Effector memory CD4-positive, alpha-beta T cell (primary cell): ENCODE measurements around the gene GZMB.
"Not testable (repeated sequence)": the region's sequence is repeated elsewhere in the genome, so short reads cannot be mapped to it uniquely, and the experiment has no call there.

Source experiments
- DNase-seq, 3 donors: peaks; one replicate each; pipeline ENCODE4 v3.0.0-alpha.2; 2020
- H3K27ac ChIP-seq: 2 replicates; pipeline ENCODE4 v1.7.0; 2013; ENCODE audit warnings: mild to moderate bottlenecking, low read length, moderate library complexity; ENCODE audit not compliant: insufficient read depth, poor library complexity, severe bottlenecking
- H3K27me3 ChIP-seq: replicated peaks from 2 replicates; pipeline ENCODE4 v1.7.0; 2013; ENCODE audit warnings: mild to moderate bottlenecking, low read length; ENCODE audit not compliant: insufficient read depth, control insufficient read depth, poor library complexity, severe bottlenecking
- H3K36me3 ChIP-seq: 2 replicates; pipeline ENCODE4 v1.7.0; 2013; ENCODE audit warnings: mild to moderate bottlenecking, low read length, moderate library complexity; ENCODE audit not compliant: control insufficient read depth, insufficient read depth
- H3K4me1 ChIP-seq: 2 replicates; pipeline ENCODE4 v1.7.0; 2013; ENCODE audit warnings: low read length, mild to moderate bottlenecking; ENCODE audit not compliant: control insufficient read depth, insufficient read depth, poor library complexity, severe bottlenecking
- H3K4me3 ChIP-seq: 2 replicates; pipeline ENCODE4 v1.7.0; 2013; ENCODE audit warnings: low read length, low read depth, mild to moderate bottlenecking; ENCODE audit not compliant: insufficient read depth, poor library complexity, severe bottlenecking
- H3K9me3 ChIP-seq: 2 replicates; pipeline ENCODE4 v1.7.0; 2013; ENCODE audit warnings: mild to moderate bottlenecking, low read length, moderate library complexity; ENCODE audit not compliant: control insufficient read depth

GZMB gene

DNA sequence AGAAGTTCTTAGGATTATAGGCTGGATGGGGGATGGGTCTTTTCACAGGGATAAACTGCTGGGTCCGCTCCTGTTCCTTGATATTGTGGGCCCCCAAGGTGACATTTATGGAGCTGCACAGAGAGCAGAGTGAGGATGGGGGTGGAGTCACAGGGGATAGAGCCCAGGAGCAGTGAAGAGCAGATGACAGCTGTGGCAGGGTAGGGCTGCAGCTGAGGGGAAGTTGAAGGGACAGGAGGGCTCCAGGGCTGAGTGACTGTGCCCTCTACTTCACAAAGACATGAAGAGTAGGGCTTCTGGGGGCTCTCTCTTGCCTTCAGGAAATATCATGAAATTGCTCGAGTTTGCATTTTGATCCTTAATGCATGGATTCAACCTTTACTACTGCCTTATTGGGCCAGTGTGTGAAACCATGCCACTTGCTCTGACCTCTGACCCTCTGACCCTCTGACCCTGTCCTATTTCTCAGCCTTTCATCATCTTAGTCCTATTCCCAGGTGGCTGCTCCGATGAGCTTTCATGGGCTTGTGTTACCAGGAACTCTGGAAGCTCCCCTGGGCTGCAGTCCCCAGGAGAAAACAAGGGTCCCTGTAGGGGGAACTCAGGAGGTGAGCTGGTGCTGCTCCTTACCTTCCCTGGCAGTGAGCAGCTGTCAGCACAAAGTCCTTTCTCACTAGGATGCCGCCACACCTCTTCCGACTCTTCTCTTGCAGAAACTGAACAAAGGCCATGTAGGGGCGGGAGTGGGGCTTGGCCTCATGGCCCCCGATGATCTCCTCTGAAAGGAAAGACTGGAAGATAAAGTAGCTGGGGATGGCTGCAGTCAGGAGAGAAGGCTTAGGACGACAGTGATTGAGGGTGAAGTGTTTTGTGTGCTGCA, 26.1 kb downstream of the GZMB start:
- no peaks in the 10 kb centered on the region for H3K9me3 ChIP-seq
- no peak for DNase-seq
- no peak overlapping the region for H3K4me3 ChIP-seq
- H3K27me3 ChIP-seq = no peaks in the 10 kb centered on the region
- no peaks in the 10 kb centered on the region for H3K36me3 ChIP-seq
- H3K4me1 ChIP-seq = peaks cover 2% of the 10 kb centered on the region
- H3K27ac ChIP-seq = no peak overlapping the region

DNA sequence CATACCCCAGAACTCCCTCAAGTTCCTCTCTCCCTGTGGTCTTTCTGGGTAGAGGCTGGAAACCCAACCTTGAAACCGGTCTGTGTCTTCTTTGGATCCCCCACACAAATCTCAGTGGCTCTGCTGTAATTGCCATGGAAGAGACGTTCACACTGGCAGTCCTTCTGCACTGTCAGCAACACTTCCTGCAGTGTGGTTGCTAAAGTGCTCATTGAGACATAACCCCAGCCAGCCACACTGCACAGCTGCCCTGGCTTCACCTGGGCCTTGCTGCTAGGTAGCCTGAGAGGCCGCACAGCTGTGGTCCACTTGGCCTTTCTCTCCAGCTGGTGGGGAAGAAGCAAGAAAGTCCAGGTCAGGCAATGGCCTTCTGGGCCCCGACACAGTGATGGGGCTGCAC, 26.9 kb downstream of the GZMB start:
- H3K4me3 ChIP-seq = no peak overlapping the region
- DNase-seq = no peak
- no peaks in the 10 kb centered on the region for H3K9me3 ChIP-seq
- no peaks in the 10 kb centered on the region for H3K27me3 ChIP-seq
- H3K36me3 ChIP-seq = no peaks in the 10 kb centered on the region
- no peak overlapping the region for H3K27ac ChIP-seq
- H3K4me1 ChIP-seq = peaks cover 2% of the 10 kb centered on the region

DNA sequence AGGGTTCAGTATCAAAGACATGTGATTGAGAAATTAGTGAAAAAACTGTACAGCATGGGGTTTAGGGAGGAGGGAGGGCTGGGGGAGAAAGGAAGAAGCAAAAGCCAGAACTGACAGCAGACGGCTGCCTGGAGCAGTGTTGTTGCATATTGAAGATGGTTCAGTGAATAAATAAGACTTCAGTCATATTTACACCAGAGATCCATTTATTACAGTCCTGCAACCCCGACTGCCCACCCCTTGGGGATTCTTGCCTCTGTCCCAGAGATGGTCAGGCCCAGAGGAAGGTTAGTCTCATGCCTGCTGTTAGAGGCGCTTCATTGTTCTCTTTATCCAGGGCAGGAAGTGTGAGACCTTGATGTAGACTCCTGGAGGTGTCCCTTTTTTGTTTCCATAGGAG, 27.7 kb downstream of the GZMB start:
- Histone ChIP-seq H3K27ac (no peak overlapping the region), H3K4me1 (peaks cover 2% of the 10 kb centered on the region), H3K27me3 (no peaks in the 10 kb centered on the region), H3K9me3 (no peaks in the 10 kb centered on the region), H3K36me3 (no peaks in the 10 kb centered on the region), H3K4me3 (no peak overlapping the region)
- DNase-seq = no peak

DNA sequence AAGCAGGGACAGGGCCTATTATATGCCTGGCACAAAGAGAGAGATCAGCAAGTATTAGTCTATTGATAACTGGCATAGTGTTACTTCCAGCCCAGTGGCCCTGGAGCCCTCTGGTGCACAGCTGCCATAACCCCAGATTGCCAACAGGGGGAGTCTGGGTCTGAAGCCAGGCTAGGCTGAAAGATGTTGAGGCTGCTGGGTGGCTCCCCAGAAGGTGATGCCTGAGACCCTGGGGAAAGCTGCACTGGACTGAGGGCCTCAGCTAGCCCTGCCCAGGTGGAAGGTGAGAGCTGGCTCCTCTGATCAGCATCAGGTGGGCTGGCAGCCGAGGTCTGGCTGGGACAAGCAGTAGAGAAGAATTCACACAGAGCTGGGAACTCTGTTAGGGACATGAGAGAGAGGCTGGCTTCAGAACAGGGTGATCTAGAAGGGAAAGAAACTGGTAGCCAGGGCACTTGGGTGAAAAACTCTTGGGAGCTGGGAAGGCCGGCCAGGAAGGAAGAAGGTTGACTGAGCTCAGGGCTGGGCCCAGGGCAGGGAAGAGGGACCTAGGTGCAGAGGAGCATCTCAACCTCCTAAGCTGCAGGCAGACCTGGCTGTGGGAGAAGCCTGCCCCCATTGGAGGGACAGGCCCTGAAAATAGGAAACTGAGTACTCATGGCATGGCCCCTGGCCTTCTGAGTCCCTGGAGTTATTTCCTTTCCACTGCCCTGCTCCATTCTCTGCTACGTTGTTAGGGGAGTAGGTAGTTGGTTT, 28.4 kb downstream of the GZMB start:
- Histone ChIP-seq H3K27me3 (no peaks in the 10 kb centered on the region), H3K4me1 (peaks cover 2% of the 10 kb centered on the region), H3K27ac (no peak overlapping the region), H3K9me3 (no peaks in the 10 kb centered on the region), H3K36me3 (no peaks in the 10 kb centered on the region), H3K4me3 (no peak overlapping the region)
- DNase-seq = peak; percentile 15 to 25 (median 19)

DNA sequence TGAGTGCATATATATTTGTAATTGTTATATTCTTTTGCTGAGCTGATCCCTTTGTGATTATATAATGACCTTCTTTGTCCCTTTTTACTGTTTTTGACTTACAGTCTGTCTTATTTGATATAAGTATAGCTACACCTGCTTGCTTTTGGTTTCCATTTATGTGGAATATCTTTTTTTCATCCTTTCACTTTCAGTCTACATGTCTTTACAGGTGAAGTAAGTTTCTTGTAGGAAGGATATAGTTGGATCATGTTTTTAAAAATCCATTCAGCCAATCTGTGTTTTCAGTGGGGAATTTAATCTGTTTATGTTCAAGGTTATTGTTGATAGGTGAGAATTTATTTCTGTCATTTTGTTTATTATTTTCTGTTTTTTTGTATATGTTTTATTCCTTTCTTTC, 36.6 kb downstream of the GZMB start:
- Histone ChIP-seq H3K27ac (no peak overlapping the region), H3K36me3 (no peaks in the 10 kb centered on the region), H3K4me3 (no peak overlapping the region), H3K27me3 (no peaks in the 10 kb centered on the region), H3K9me3 (no peaks in the 10 kb centered on the region), H3K4me1 (no peaks in the 10 kb centered on the region)
- no peak for DNase-seq

DNA sequence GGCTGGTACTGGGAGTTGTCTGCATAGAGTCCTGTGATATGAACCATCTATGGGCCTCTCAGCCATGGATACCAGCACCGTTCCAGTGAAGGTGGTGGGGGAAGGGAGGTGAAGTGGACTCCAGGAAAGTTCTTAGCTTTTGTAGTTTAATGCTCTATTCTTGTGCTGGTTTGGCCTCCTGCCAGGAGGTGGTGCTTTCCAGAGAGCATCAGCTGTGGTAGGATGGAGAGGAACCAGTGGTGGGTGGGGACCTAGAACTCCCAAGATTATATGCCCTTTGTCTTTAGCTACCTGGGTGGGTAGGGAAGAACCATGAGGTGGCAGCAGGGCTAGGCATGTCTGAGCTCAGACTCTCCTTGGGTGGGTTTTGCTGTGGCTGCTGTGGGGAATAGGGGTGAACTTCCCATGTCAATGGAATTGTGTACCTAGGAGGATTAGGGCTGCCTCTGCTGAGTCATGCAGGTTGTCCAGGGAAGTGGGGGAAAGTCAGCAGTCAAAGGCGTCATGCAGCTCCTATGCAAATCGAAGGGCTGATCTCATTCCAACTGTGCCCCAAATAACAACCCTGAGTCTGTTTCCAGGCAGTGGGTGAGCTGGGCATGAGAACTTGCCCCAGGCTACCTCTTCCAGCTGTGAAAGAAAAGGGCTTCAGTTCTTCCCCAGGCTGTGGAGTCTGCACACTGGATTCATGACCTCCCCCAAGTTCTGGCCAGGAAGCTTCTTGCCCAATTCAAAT, 38.7 kb downstream of the GZMB start:
- DNase-seq = no peak
- Histone ChIP-seq H3K9me3 (no peaks in the 10 kb centered on the region), H3K4me1 (no peaks in the 10 kb centered on the region), H3K4me3 (no peak overlapping the region), H3K27me3 (no peaks in the 10 kb centered on the region), H3K36me3 (no peaks in the 10 kb centered on the region), H3K27ac (no peak overlapping the region)

DNA sequence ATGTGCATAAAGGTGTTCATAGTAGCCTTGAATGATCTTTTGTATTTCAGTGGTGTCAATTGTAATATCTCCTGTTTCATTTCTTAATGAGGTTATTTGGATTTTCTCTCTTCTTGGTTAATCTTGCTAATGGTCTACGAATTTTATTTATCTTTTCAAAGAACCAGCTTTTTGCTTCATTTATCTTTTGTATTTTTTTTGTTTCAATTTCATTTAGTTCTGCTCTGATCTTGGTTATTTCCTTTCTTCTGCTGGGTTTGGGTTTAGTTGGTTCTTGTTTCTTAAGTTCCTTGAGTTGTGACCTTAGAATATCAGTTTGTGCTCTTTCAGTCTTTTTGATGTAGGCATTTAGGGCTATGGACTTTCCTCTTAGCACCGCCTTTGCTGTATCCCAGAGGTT, 43.0 kb downstream of the GZMB start:
- not testable (repeated sequence) for H3K27ac ChIP-seq, H3K4me1 ChIP-seq, H3K4me3 ChIP-seq, H3K27me3 ChIP-seq, H3K36me3 ChIP-seq, DNase-seq, H3K9me3 ChIP-seq

DNA sequence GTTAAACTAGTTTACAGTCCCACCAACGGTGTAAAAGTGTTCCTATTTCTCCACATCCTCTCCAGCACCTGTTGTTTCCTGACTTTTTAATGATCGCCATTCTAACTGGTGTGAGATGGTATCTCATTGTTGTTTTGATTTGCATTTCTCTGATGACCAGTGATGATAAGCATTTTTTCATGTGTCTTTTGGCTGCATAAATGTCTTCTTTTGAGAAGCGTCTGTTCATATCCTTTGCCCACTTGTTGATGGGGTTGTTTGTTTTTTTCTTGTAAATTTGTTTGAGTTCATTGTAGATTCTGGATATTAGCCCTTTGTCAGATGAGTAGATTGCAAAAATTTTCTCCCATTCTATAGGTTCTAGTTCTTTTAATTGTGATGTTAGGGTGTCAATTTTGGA, 49.6 kb downstream of the GZMB start:
- not testable (repeated sequence) for H3K4me1 ChIP-seq, H3K27ac ChIP-seq, H3K9me3 ChIP-seq, DNase-seq, H3K27me3 ChIP-seq, H3K4me3 ChIP-seq, H3K36me3 ChIP-seq
